Aorta (tissue), 5 donors: ENCODE measurements around the gene DCAF12L1. TPM values are rescaled to one million over a fixed set of nuclear protein-coding genes. Genes with fewer than 3 reads are reported as not detected.

ENCODE experiments used
- ATAC-seq: fragments of 200-7000 bp; cut with Tn5 transposase; one replicate; pipeline ENCODE4 v1.9.1; 2022; ENCODE audit warnings: moderate library complexity; ENCODE audit not compliant: low FRiP score
- DNase-seq, 2 donors: peaks; one replicate each; pipeline ENCODE4 v3.0.0-alpha.2; 2020
- H3K27ac ChIP-seq, 2 donors: one replicate each; pipeline ENCODE4 v1.5.1; 2013; ENCODE audit warnings: low read length in 2 of 2, mild to moderate bottlenecking in 2 of 2, moderate library complexity in 2 of 2, control low read depth in 1 of 2, inconsistent platforms in 1 of 2, low read depth in 1 of 2
- H3K27me3 ChIP-seq, 2 donors: one replicate each; pipeline ENCODE4 v1.6.1; 2013; ENCODE audit warnings: control low read depth in 1 of 2, low read length in 1 of 2, mild to moderate bottlenecking in 1 of 2, moderate library complexity in 1 of 2; ENCODE audit not compliant: insufficient read depth in 2 of 2, control insufficient read depth in 1 of 2
- H3K36me3 ChIP-seq, 2 donors: one replicate each; pipeline ENCODE4 v1.6.1; 2013; ENCODE audit warnings: control low read depth in 1 of 2, low read length in 1 of 2, mild to moderate bottlenecking in 1 of 2; ENCODE audit not compliant: insufficient read depth in 2 of 2, control insufficient read depth in 1 of 2
- H3K4me1 ChIP-seq, 2 donors: one replicate each; pipeline ENCODE4 v1.6.1; 2013; ENCODE audit warnings: low read length in 2 of 2, control low read depth in 1 of 2, mild to moderate bottlenecking in 1 of 2, moderate library complexity in 1 of 2; ENCODE audit not compliant: insufficient read depth in 2 of 2, control insufficient read depth in 1 of 2
- H3K4me3 ChIP-seq, 2 donors: one replicate each; pipeline ENCODE4 v1.5.1; 2013; ENCODE audit warnings: low read length in 2 of 2, control low read depth in 1 of 2, mild to moderate bottlenecking in 1 of 2
- H3K9me3 ChIP-seq: one replicate; pipeline ENCODE4 v1.6.1; 2013; ENCODE audit warnings: mild to moderate bottlenecking, low read length; ENCODE audit not compliant: control insufficient read depth
- WGBS, 2 donors: extraction: QIAGEN DNeasy Blood & Tissue Kit; methylation state at CpG; one replicate each; pipeline ENCODE4 v1.1.7; 2013; 5-methylcytosine and 5-hydroxymethylcytosine counted together
- intact Hi-C, 2 donors: fragments of 100-400 bp; cut with DNase I; formaldehyde crosslinking; loops; one replicate each; pipeline versions ENCODE4 v1.14.2 to v1.15.0; 2022
- long read RNA-seq, 2 donors: library from polyadenylated mRNA; unstranded; transcript quantifications; one replicate each; pipeline ENCODE4 v2.0.0, GENCODE V29; 2020 to 2021
- polyA plus RNA-seq, 2 donors: library from polyadenylated mRNA; stranded (reverse); fragments of 200-250 nt; gene quantifications; one replicate each; pipeline ENCODE4 v1.2.3, GENCODE V29; 2013
- total RNA-seq, 2 donors: library from RNA; stranded (reverse); fragmentation: NEBNext Ultra II Directional; extraction: Animal tissue kit (Norgen Biotek cat#: 25700); gene quantifications; one replicate each; pipeline ENCODE4 v1.2.1, GENCODE V29; 2021
- donor health status: healthy with polysubstance abuse.
- donor health status: Bipolar disorder and iron deficiency.
- donor health status: DM: no; HTN: no; CAD: no.
- donor health status: DM: no; HTN: no; CAD: no.
- donor health status: DM: yes; HTN: yes; CAD: no.

DCAF12L1 gene
- total RNA-seq (not detected), polyA plus RNA-seq (not detected)
- long read RNA-seq, donor 1, result 0 reads
- long read RNA-seq, donor 2, result 0 reads

DNA sequence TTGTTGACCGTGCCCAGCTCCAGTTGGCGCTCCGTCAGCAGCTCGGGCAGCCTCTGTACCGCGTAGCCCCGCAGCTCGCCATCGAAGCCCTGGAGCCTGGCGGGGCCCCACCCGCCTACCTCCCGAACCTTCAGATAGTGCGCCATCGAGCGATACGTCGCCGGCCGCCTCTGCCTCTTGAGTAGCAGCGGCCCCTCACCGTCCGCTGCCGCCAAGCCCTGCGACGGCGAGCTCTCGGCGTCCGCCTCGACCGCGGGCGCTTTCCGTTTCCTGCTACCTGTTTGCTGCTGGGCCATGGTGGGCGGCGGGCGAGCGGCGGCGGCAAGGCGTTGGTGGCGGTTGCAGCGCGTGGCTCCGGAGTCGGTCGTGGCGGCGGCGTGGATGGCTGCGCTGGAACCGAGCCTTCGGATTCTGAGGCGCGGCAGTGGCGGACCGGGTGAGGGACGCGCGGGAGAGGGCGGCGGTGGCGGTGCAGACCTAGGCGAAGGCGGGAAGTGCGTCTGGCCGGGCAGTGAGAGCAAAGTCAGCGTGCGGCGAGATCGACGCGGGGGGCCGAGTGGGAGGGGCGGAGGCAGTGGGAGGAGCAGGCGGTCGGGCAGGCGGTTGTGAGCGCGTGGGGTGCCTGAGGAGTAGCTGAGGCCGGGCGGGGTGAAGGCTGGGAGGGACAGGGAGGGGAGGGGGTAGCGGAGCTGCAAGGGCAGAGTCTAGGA is at the start of gene DCAF12L1:
TSS of gene DCAF12L1 (minus strand) at position 502 of the 710 bp plus-strand sequence. CDS start at position 296, 206 bp downstream.
- Histone ChIP-seq H3K27me3 (no peaks in the 10 kb centered on the region), H3K4me3 (no peak within 1 kb of the TSS), H3K36me3 (no peaks in the 10 kb centered on the region), H3K9me3 (no peaks in the 10 kb centered on the region), H3K4me1 (no peaks in the 10 kb centered on the region), H3K27ac (no peak within 1 kb of the TSS)
- DNase-seq, result peak in 1 of 2 donors; percentile 71
- intact Hi-C loops, result no loop called here
- WGBS, 2 donors, result 5 to 43% methylated on average over 83 of the region's 83 CpGs
- peak; percentile 17 for ATAC-seq

DNA sequence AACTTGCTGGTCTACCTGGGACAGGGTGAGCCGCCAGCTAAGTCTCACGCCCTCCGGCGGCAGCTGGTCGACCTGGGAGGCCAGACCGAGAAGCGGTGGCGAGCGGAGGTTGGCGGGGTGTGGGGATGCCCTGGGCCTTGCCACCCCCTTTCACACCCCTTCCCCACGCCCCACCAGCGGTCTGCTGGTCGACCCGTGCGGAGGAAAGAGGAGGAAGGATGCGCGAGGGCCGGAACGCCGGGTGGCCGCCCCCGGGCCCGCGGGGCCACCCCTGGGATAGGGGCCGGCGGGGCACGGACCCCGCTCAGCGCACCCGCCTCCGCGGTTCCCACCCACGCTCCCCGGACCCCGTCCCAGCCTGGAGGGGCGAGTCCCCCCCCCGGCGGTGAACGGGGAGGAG is 28.3 kb upstream of the DCAF12L1 start:
- DNase-seq (peak in 1 of 2 donors; percentile 65), ATAC-seq (no peak)
- H3K27me3 ChIP-seq, result no peaks in the 10 kb centered on the region
- H3K4me1 ChIP-seq, result no peaks in the 10 kb centered on the region
- no peaks in the 10 kb centered on the region for H3K36me3 ChIP-seq
- WGBS, 2 donors, result 20 to 24% methylated on average over 26 to 39 of the region's 39 CpGs
- H3K27ac ChIP-seq, result no peak overlapping the region
- no peak overlapping the region for H3K4me3 ChIP-seq
- intact Hi-C loops, result no loop called here
- H3K9me3 ChIP-seq, result no peaks in the 10 kb centered on the region

DNA sequence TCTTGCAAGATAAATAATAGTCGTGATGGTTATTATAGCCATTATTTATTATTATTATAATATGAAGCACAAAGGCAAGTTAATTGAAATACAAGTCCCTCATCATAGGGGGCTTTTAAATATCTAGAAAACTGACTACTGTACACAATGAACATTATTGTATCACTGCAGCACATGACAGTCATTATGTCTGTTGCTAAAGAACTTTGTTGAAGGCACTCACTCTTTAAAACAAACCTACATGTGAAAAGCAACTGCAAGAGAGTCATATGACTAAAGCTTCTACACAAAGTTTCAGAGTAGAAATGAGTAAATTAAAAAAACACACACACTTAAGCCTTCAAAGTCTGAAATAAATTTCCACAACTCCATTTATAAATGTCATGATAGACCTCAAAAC is 23.3 kb upstream of the DCAF12L1 start:
- intact Hi-C loops, result no loop called here
- DNase-seq (no peak), ATAC-seq (no peak)
- Histone ChIP-seq H3K27me3 (no peaks in the 10 kb centered on the region), H3K4me3 (no peak overlapping the region), H3K4me1 (no peaks in the 10 kb centered on the region), H3K27ac (no peak overlapping the region), H3K36me3 (no peaks in the 10 kb centered on the region), H3K9me3 (no peaks in the 10 kb centered on the region)
- WGBS, 2 donors, result 35 to 54% methylated on average over 1 of the region's 1 CpG

DNA sequence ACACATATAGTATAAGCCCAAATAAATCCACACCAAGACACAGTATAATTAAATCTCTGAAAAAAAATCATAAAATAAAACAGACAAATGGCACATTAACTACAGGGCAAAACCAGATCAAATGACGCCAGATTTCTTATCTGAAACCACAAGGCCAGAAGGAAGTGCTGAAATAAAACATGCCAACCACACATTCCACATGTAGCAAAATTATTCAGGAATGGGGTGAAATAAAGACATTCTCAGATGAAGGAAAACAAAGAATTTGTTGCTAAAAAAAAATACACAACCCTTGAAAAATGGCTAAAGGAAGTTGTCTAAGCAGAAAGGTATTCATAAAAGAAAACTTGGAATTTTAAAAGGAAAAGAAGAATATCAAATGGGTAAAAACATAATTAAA is 4.5 kb upstream of the DCAF12L1 start:
- DNase-seq (no peak), ATAC-seq (no peak)
- WGBS, 2 donors, result 4 to 16% methylated on average over 1 of the region's 1 CpG
- Histone ChIP-seq H3K27me3 (no peaks in the 10 kb centered on the region), H3K9me3 (no peaks in the 10 kb centered on the region), H3K36me3 (no peaks in the 10 kb centered on the region), H3K4me3 (no peak overlapping the region), H3K27ac (no peak overlapping the region), H3K4me1 (no peaks in the 10 kb centered on the region)
- intact Hi-C loops, result no loop called here

DNA sequence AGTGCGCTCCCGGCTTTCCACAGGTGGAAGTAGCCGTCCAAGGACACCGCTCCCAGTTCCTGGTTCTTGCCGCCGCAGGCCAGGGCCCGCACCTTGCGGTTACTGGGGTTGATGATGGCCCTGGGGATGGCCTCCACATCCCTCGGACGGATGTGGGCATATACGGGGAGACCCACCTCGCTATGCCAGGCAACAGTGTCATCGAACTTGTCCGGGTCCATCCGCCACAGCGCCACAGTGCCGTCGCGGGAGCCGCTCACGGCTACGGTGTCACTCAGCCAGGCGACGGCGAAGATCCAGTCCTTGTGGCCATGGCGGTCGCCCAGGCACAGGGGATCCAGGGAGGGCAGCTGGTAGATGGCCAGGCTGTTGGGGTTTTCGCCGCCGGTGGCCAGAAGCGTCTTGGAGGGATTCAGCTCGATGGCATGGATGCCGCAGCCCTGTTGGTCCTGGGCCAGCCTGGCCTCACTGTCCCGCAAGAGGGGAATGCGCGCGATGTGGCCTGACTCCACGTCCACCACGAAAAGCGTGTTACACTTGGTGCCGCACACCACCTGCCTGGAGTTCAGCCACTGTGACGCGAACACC is 795 bp downstream of the DCAF12L1 start:
- Histone ChIP-seq H3K9me3 (no peaks in the 10 kb centered on the region), H3K4me3 (no peak overlapping the region), H3K27me3 (no peaks in the 10 kb centered on the region), H3K36me3 (no peaks in the 10 kb centered on the region), H3K27ac (no peak overlapping the region), H3K4me1 (no peaks in the 10 kb centered on the region)
- ATAC-seq, result peak; percentile 51
- intact Hi-C loops, result no loop called here
- WGBS, 2 donors, result 60 to 62% methylated on average over 43 of the region's 43 CpGs
- no peak for DNase-seq

DNA sequence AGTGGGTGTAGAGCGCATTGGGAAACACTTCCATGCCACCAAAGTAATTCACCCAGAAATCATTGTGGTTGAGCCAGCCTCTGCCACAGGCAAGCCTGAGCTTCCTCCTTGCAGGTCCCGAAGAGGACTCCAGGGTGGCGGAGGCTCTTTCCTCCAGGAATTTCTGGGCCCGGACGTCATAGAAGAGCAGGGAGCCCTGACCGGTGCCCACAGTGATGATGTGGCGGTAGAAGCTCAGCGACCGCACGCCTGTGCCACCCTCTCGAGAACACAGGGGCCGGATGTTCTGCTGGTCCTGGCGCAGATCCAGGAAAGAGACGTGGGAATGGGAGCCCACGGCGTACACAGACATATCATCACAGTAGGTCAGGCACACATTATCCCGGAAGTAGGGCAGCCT is 1.3 kb downstream of the DCAF12L1 start:
- ATAC-seq, result no peak
- Histone ChIP-seq H3K9me3 (no peaks in the 10 kb centered on the region), H3K27ac (no peak overlapping the region), H3K4me3 (no peak overlapping the region), H3K36me3 (no peaks in the 10 kb centered on the region), H3K27me3 (no peaks in the 10 kb centered on the region), H3K4me1 (no peaks in the 10 kb centered on the region)
- 83 to 90% methylated on average over 17 of the region's 17 CpGs for WGBS, 2 donors
- no peak for DNase-seq
- intact Hi-C loops, result no loop called here

DNA sequence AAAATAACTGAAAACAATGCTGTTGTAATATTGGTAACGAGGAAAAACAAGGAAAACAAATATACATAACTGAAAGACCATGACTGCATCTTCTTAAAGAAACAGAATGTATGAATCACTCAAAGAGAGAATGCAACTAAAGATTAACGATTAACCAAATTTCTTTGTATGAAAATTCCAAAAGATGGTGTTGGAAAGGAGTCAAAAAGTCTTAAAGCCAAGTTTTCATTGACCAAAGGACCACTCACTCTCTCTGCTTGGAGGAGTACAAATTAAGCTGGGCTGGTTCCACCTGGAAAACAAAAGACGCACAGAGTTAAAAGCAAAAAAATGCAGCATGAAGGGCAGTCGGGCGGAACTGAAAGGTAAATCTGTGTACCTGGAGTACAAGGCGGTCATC is 1.8 kb downstream of the DCAF12L1 start:
- H3K27ac ChIP-seq, result no peak overlapping the region
- H3K27me3 ChIP-seq, result no peaks in the 10 kb centered on the region
- H3K36me3 ChIP-seq, result no peaks in the 10 kb centered on the region
- 77 to 86% methylated on average over 6 of the region's 6 CpGs for WGBS, 2 donors
- ATAC-seq, result no peak
- intact Hi-C loops, result no loop called here
- no peak for DNase-seq
- H3K4me1 ChIP-seq, result no peaks in the 10 kb centered on the region
- no peaks in the 10 kb centered on the region for H3K9me3 ChIP-seq
- no peak overlapping the region for H3K4me3 ChIP-seq

GRCh38 chrX:126509923-126510322 is 42.7 kb downstream of the DCAF12L1 start:
- no peaks in the 10 kb centered on the region for H3K36me3 ChIP-seq
- no peaks in the 10 kb centered on the region for H3K27me3 ChIP-seq
- intact Hi-C loops, result no loop called here
- H3K4me1 ChIP-seq, result no peaks in the 10 kb centered on the region
- ATAC-seq (no peak), DNase-seq (no peak)
- no peaks in the 10 kb centered on the region for H3K9me3 ChIP-seq
- 47 to 56% methylated on average over 3 of the region's 3 CpGs for WGBS, 2 donors
- no peak overlapping the region for H3K27ac ChIP-seq
- H3K4me3 ChIP-seq, result no peak overlapping the region
